Measurements from ENCODE around the gene NUP214.

DNA sequence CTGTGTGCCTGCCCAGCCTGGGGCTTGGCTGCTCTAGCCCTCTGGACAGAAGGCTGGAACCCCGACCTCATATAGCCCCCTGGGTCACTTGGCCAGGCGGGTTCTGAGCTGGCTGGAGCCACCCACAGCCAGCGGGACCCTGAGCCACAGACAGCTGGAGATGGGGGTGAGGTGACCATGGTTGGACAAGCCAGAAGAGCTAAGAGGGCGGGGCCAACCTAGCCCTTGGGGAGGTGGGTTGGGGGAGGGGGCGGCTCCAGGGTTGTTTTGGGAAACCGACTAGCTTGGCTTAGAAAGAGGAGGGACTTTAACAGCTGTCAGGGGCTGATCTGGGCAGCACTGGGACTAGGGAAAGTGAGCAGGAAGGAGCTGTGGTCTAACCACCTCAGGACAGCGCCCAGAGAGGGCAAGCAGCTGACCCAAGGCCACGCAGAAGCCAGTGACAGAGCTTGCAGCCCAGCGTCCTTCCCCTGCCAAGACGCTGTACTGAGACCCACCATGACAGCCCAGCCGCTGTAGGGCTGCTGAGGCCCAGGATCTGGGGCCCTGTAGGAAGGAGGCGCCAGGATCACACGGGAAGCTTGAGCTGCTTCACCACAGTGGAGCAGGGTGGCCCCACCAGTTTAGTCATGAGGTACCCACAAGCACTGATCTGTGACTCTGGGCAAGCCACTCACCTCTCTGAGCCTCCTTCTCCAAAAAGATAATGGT lies 26.8 kb upstream of the NUP214 start:
- TF ChIP-seq, protein P1, sequence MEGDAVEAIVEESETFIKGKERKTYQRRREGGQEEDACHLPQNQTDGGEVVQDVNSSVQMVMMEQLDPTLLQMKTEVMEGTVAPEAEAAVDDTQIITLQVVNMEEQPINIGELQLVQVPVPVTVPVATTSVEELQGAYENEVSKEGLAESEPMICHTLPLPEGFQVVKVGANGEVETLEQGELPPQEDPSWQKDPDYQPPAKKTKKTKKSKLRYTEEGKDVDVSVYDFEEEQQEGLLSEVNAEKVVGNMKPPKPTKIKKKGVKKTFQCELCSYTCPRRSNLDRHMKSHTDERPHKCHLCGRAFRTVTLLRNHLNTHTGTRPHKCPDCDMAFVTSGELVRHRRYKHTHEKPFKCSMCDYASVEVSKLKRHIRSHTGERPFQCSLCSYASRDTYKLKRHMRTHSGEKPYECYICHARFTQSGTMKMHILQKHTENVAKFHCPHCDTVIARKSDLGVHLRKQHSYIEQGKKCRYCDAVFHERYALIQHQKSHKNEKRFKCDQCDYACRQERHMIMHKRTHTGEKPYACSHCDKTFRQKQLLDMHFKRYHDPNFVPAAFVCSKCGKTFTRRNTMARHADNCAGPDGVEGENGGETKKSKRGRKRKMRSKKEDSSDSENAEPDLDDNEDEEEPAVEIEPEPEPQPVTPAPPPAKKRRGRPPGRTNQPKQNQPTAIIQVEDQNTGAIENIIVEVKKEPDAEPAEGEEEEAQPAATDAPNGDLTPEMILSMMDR (IDR thresholded peaks at IDR 0.05) = no peak
- TF ChIP-seq POLR2AphosphoS5 (IDR thresholded peaks at IDR 0.05) = no peak

Measured in prostate gland (tissue), 2 donors.